ENCODE results near the gene SARM1. TPM values are rescaled to one million over a fixed set of nuclear protein-coding genes. Genes with fewer than 3 reads are reported as not detected.

The SARM1 gene
- total RNA-seq, 1 experiment from 2014 or later = 5.1 TPM

DNA sequence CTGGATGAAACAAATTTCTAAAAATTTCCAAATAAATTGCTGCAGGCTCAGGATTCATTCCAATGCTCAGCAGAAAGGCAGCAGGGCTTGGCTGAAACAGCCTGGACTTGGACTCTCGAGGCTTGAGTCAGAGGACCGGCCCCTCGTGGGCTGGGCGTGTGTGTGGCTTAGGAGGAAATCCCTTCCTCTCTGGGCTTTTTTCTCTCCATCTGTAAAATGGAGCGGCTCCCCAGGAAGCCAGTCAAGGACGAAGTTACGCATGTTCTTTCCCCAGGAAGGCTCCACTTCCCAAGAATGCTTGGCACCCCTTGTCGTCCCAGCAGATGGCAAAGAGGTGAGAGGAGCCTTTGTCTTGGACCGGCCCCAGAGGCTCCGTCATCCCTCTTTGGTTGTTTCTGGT, 21.0 kb downstream of the SARM1 start:
- peak overlapping the region in 1 of 3 experiments; percentile 40; a peak in 1 of 7 replicates for H3K27ac Mint-ChIP-seq
- H3K79me1 ChIP-seq (ENCODE audit: insufficient read depth, low read depth, low read length, poor library complexity, severe bottlenecking) = no peaks in the 10 kb centered on the region
- no peak overlapping the region; the same call in 1 of the 2 replicates for H3K14ac ChIP-seq (ENCODE audit: insufficient read depth, low read length)
- no peak overlapping the region for H4K8ac ChIP-seq (replicated peaks; ENCODE audit: insufficient read length, low read depth, low read length)
- H2BK5ac ChIP-seq (ENCODE audit: insufficient read length, low read length) = no peak overlapping the region
- H3K9me3 Mint-ChIP-seq = no peaks in the 10 kb centered on the region
- H3K4ac ChIP-seq (ENCODE audit: low read depth, low read length) = no peak overlapping the region
- no peak overlapping the region for H3K27ac ChIP-seq (ENCODE audit: insufficient read length, low read depth, low read length)
- H4K5ac ChIP-seq (ENCODE audit: insufficient read length, low read depth, low read length) = no peak overlapping the region
- H2BK20ac ChIP-seq (ENCODE audit: low read depth, low read length, poor library complexity, severe bottlenecking) = no peak overlapping the region
- no peaks in the 10 kb centered on the region for H3K4me1 ChIP-seq (ENCODE audit: insufficient read depth, low read length)
- WGBS (ENCODE audit: extremely low coverage, insufficient read length, low lambda C conversion rate) = no CpG with 5 or more reads among the region's 10 CpGs
- H3K4me2 ChIP-seq (ENCODE audit: insufficient read depth, insufficient read length, low read length) = no peak overlapping the region
- no peak overlapping the region for H3T11ph ChIP-seq (ENCODE audit: low read length)
- no peak overlapping the region for H3K4me3 Mint-ChIP-seq
- H4K91ac ChIP-seq (ENCODE audit: insufficient read length, low read depth, low read length) = no peak overlapping the region
- H3K18ac ChIP-seq (ENCODE audit: insufficient read length, low read depth, low read length) = no peak overlapping the region
- H3K36me3 Mint-ChIP-seq (ENCODE audit: insufficient read depth in 1 of 3, low read depth in 3 of 3) = peaks cover 0 to 3% (median 0%) of the 10 kb centered on the region in 3 experiments; a peak in 2 of 7 replicates
- no peak overlapping the region for H2BK120ac ChIP-seq (ENCODE audit: low read depth, low read length, poor library complexity, severe bottlenecking)
- no peaks in the 10 kb centered on the region for H3K79me2 ChIP-seq (ENCODE audit: insufficient read depth, low read length)
- H3K27me3 ChIP-seq (ENCODE audit: insufficient read depth, low read length) = no peaks in the 10 kb centered on the region
- no peaks in the 10 kb centered on the region for H3K23me2 ChIP-seq (ENCODE audit: insufficient read length, low read depth, low read length, poor library complexity, severe bottlenecking)
- no peak overlapping the region for H3K23ac ChIP-seq (ENCODE audit: insufficient read length, low read depth, low read length)
- no peak overlapping the region for H2BK15ac ChIP-seq (ENCODE audit: low read depth, low read length)
- peaks cover 0 to 11% of the 10 kb centered on the region in 2 experiments; a peak in 2 of 4 replicates for H3K4me1 Mint-ChIP-seq
- H3K27me3 Mint-ChIP-seq (ENCODE audit: low read depth) = peaks cover 16% of the 10 kb centered on the region
- H2AK5ac ChIP-seq (ENCODE audit: insufficient read length, low read length) = no peak overlapping the region
- H3K9ac ChIP-seq (ENCODE audit: extremely low read depth, insufficient read length, low read length) = no peak overlapping the region
- no peak overlapping the region for H2AFZ ChIP-seq (ENCODE audit: low read length)
- TF ChIP-seq, protein P1, sequence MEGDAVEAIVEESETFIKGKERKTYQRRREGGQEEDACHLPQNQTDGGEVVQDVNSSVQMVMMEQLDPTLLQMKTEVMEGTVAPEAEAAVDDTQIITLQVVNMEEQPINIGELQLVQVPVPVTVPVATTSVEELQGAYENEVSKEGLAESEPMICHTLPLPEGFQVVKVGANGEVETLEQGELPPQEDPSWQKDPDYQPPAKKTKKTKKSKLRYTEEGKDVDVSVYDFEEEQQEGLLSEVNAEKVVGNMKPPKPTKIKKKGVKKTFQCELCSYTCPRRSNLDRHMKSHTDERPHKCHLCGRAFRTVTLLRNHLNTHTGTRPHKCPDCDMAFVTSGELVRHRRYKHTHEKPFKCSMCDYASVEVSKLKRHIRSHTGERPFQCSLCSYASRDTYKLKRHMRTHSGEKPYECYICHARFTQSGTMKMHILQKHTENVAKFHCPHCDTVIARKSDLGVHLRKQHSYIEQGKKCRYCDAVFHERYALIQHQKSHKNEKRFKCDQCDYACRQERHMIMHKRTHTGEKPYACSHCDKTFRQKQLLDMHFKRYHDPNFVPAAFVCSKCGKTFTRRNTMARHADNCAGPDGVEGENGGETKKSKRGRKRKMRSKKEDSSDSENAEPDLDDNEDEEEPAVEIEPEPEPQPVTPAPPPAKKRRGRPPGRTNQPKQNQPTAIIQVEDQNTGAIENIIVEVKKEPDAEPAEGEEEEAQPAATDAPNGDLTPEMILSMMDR (conservative IDR thresholded peaks at IDR 0.05) = no peak
- no peak overlapping the region for H2BK12ac ChIP-seq (ENCODE audit: insufficient read length, low read depth, low read length)
- H4K20me1 ChIP-seq (ENCODE audit: control insufficient read depth, insufficient read depth, insufficient read length) = no peaks in the 10 kb centered on the region
- H3K56ac ChIP-seq (ENCODE audit: insufficient read length, low read depth, low read length) = no peak overlapping the region
- peak; percentile 46 for DNase-seq
- no peaks in the 10 kb centered on the region for H3K9me3 ChIP-seq (ENCODE audit: control insufficient read depth, low read depth, low read length)

Measured in H9 (cell line).